ENCODE data around the gene TUT4. TPM values are rescaled to one million over a fixed set of nuclear protein-coding genes. Genes with fewer than 3 reads are reported as not detected.

The TUT4 gene
- total and polyA plus RNA-seq, 9 donors, result 35.6 to 90.5 (median 65.2) TPM

- H3K4me3 ChIP-seq, result no peak overlapping the region
- no peaks in the 10 kb centered on the region for H3K27me3 ChIP-seq
- WGBS, 3 donors, result 95 to 99% (median 96%) methylated on average over 2 of the region's 2 CpGs
- no peak overlapping the region for H3K27ac ChIP-seq
- H3K36me3 ChIP-seq, result no peaks in the 10 kb centered on the region
- H3K4me1 ChIP-seq (ENCODE audit: insufficient read depth), result peaks cover 6% of the 10 kb centered on the region
- H3K9me3 ChIP-seq, result no peaks in the 10 kb centered on the region
- intact Hi-C loops (cut with DNase I), result no loop called here
- DNase-seq, result no peak
- TF ChIP-seq POLR2A (IDR thresholded peaks at IDR 0.05) (no peak), EP300 (IDR thresholded peaks at IDR 0.05) (no peak), CTCF (IDR thresholded peaks at IDR 0.05) (no peak)
These were observed 17.7 kb downstream of the TUT4 start for GRCh38 chr1:52534928-52535764.

- H3K27me3 ChIP-seq, result no peaks in the 10 kb centered on the region
- H3K36me3 ChIP-seq, result no peaks in the 10 kb centered on the region
- TF ChIP-seq CTCF (IDR thresholded peaks at IDR 0.05) (no peak), EP300 (IDR thresholded peaks at IDR 0.05) (no peak), POLR2A (IDR thresholded peaks at IDR 0.05) (no peak)
- no peak overlapping the region for H3K4me3 ChIP-seq
- H3K4me1 ChIP-seq (ENCODE audit: insufficient read depth), result peaks cover 9% of the 10 kb centered on the region
- 94 to 97% (median 95%) methylated on average over 9 of the region's 9 CpGs for WGBS, 3 donors
- H3K9me3 ChIP-seq, result no peaks in the 10 kb centered on the region
- H3K27ac ChIP-seq, result no peak overlapping the region
- intact Hi-C loops (cut with DNase I), result no loop called here
- DNase-seq, result no peak
These were observed 19.2 kb downstream of the TUT4 start for GRCh38 chr1:52533713-52534112.

GRCh38 chr1:52532731-52533327 is 20.1 kb downstream of the TUT4 start:
- H3K36me3 ChIP-seq, result no peaks in the 10 kb centered on the region
- peaks cover 10% of the 10 kb centered on the region for H3K4me1 ChIP-seq (ENCODE audit: insufficient read depth)
- H3K9me3 ChIP-seq, result no peaks in the 10 kb centered on the region
- no peaks in the 10 kb centered on the region for H3K27me3 ChIP-seq
- intact Hi-C loops (cut with DNase I), result no loop called here
- 94 to 98% (median 97%) methylated on average over 2 of the region's 2 CpGs for WGBS, 3 donors
- H3K27ac ChIP-seq, result no peak overlapping the region
- no peak overlapping the region for H3K4me3 ChIP-seq
- no peak for DNase-seq
- no peak for TF ChIP-seq POLR2A (IDR thresholded peaks at IDR 0.05)
- no peak for TF ChIP-seq EP300 (IDR thresholded peaks at IDR 0.05)
- no peak for TF ChIP-seq CTCF (IDR thresholded peaks at IDR 0.05)

GRCh38 chr1:52532247-52532646 is 20.6 kb downstream of the TUT4 start:
- TF ChIP-seq CTCF (IDR thresholded peaks at IDR 0.05), result no peak
- no peak for TF ChIP-seq POLR2A (IDR thresholded peaks at IDR 0.05)
- no peak for TF ChIP-seq EP300 (IDR thresholded peaks at IDR 0.05)
- Histone ChIP-seq H3K9me3 (no peaks in the 10 kb centered on the region), H3K36me3 (no peaks in the 10 kb centered on the region), H3K4me1 (ENCODE audit: insufficient read depth) (peaks cover 10% of the 10 kb centered on the region), H3K4me3 (no peak overlapping the region), H3K27ac (no peak overlapping the region), H3K27me3 (no peaks in the 10 kb centered on the region)
- no peak for DNase-seq
- intact Hi-C loops (cut with DNase I), result no loop called here
- WGBS, 3 donors, result 61 to 69% (median 68%) methylated on average over 8 of the region's 8 CpGs

Data from ovary (tissue), 9 donors.